Activated CD8-positive, alpha-beta memory T cell treated with anti-CD3 and anti-CD28 coated beads for 36 hours (primary cell): ENCODE data around the gene FCGBP. TPM values are rescaled to one million over a fixed set of nuclear protein-coding genes. Genes with fewer than 3 reads are reported as not detected.
"Not testable (repeated sequence)": the region's sequence is repeated elsewhere in the genome, so short reads cannot be mapped to it uniquely, and the experiment has no call there.

Experiments used
- CTCF ChIA-PET: fragments of 350-600 bp; sonication (Branson Sonifier 250); formaldehyde crosslinking; loops from one replicate; lab custom pipeline; 2021; ENCODE audit warnings: antibody characterized with exemption; lab: Charles Lee
- POLR2A ChIA-PET: fragments of 350-600 bp; sonication (Branson Sonifier 250); formaldehyde crosslinking; loops from one replicate; lab custom pipeline; 2021; ENCODE audit warnings: antibody characterized with exemption; lab: Charles Lee
- total RNA-seq, 2 experiments: library from RNA; stranded (reverse); gene quantifications; one replicate each; pipeline ENCODE4 v1.2.3, GENCODE V29; 2021

FCGBP gene
- total RNA-seq, 2 experiments from 2014 or later: 1.5 to 2.1 TPM

GRCh38 chr19:39903486-39904091 is 30.8 kb downstream of the FCGBP start:
- POLR2A ChIA-PET, CTCF ChIA-PET: not testable (repeated sequence)

DNA sequence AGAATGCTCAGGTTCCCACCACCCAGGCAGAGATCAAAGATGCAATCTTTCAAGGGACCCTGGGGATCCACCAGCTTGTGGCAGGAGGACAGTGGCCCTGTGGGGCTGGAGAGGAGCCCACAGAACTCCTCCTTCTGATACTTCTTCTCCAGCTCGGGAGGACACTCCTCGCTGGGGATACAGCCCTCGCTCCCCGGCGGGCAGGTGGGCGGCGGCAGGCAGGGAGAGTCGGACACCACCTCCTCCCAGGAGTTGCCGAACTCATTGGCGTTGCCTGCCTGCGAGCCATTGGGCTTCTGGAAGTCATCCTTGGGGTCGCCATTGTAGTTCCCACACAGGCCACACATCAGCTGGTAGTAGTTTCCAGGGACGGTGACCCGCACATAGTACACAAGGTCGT is 32.1 kb downstream of the FCGBP start:
- POLR2A ChIA-PET, CTCF ChIA-PET: not testable (repeated sequence)

- CTCF ChIA-PET, POLR2A ChIA-PET: not testable (repeated sequence)
These were observed 32.8 kb downstream of the FCGBP start for GRCh38 chr19:39901681-39902080.

DNA sequence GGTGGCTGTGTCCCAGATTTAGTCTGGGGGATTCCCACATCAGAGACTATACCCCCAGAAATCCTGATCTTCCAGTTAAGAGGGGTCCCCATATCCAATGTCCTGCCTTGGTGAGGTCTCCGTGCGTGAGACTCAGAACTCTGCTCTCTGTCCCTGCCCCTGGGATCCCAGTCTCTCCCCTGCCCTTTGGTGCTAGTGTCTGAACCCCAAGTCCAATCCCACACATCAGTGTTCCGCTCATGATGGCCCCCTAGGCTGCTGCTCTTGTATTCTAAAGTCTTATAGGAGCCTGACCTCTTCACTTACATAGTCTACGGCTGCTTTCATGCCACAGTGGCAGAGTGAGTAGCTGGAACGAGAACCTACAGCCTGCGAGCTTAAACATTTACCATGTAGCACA is 35.6 kb downstream of the FCGBP start:
- CTCF ChIA-PET, POLR2A ChIA-PET: not testable (repeated sequence)

- CTCF ChIA-PET: interaction anchor here (0.6 to 1.1 kb wide), 2 partner anchors 72 to 80 kb away, joined by 3 read pairs; no protein-coding TSS in a partner anchor
- POLR2A ChIA-PET: not testable (repeated sequence)
These were observed 36.8 kb downstream of the FCGBP start for GRCh38 chr19:39897511-39898245.

GRCh38 chr19:39895096-39895495 is 39.3 kb downstream of the FCGBP start:
- POLR2A ChIA-PET, CTCF ChIA-PET: not testable (repeated sequence)

- CTCF ChIA-PET, POLR2A ChIA-PET: not testable (repeated sequence)
These were observed 40.2 kb downstream of the FCGBP start for GRCh38 chr19:39894236-39894606.

GRCh38 chr19:39893366-39894235 is 40.8 kb downstream of the FCGBP start:
- CTCF ChIA-PET, POLR2A ChIA-PET: not testable (repeated sequence)

DNA sequence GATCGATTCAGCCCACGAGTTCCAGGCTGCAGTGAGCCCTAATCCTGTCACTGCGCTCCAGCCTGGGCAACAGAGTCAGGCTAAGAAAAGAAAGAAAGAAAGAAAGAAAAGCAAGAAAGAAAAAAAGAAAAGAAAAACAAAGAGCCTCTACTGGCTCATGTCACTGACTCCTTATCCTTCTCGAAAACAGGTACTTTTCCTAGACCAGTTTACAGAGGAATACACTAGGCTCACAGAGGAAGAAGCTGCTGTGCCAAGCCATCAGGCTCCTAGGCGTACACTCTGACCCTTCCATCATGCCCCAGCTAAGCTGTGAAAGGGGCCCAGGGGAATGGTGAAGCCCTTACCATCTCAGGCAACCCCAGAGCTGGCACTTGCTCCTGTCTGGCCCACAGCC is 41.9 kb downstream of the FCGBP start:
- POLR2A ChIA-PET, CTCF ChIA-PET: not testable (repeated sequence)

DNA sequence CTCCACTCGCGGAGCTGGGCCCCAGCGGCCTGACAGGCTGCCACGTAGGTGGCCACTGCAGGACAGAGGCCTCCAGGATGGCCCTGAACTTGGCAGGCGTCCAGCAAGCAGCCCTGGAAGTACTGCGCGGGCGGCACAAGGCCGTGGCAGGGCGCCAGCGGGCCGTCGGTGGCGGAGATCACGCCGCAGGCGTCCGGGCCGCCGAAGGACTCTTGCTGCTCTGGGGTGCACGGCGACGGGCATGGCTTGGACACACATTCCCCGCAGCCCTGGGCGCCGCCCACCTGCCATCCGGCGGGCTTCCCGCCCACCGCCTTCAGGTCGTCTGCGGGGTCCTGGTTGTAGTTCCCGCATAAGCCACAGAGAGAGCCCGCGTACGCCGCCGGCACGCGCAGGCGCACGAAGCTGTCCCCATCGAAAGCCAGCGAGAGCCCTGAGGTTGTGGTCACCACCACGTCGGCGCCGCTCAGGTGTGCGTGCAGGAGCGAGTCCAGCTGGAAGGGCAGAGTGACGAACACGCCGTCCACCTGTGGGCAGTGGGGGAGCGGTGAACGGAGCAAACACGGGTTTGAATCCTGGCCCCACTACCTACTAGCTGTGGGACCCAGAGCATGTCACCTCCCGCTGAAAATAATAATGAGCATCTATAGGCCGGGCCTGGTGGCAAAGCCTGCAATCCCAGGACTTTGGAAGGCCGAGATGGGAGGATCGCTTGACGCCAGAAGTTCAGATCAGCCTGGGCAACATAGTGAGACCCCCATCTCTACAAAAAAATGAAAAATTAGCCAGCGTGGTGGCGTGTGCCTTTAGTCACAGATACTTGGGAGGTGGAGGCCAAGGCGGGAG is 42.6 kb downstream of the FCGBP start:
- CTCF ChIA-PET: interaction anchor here (0.5 kb wide), 1 partner anchor 158 kb away, joined by 3 read pairs; no protein-coding TSS in a partner anchor
- POLR2A ChIA-PET: not testable (repeated sequence)

- ChIA-PET CTCF (no interaction called here), POLR2A (no interaction called here)
These were observed 43.5 kb downstream of the FCGBP start for GRCh38 chr19:39890755-39891551.

DNA sequence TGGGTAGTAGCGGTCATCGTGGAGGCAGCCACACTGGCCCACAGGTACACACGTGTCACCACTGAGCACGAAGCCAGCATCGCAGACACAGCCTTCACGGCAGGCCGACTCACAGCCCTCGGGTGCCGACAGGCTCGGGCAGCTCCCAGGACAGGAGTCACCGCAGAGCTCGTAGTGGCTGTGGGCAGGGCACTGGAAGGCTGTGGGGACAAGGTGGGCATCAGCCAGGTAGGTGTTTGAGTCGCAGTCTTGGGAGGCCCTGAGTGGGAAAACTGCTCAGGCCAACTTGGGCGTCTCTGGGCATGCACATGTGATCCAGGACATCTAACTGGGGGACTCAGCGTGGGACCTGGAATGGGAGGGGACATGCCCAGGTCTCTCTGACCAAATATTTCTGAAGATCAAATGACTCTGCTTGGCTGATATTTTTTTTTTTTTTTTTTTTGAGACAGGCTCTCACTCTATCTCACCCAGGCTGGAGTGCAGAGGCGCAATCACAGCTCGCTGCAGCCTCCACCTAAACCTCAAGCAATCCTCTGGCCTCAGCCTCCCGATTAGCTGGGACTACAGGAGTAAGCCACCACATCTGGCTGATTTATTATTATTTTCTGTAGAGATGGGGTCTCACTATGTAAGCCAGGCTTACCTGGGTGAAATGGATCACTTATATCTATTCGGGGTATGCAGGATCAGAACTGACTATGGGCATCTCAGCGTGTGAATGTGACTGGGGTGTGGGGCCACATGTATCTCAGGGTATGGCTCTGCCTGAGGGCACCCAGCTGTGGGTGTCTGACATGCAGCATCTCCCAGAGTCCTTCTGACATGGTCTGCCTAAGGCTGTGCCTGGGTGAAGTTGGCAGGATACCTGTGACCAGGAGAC is 44.3 kb downstream of the FCGBP start:
- POLR2A ChIA-PET: not testable (repeated sequence)

DNA sequence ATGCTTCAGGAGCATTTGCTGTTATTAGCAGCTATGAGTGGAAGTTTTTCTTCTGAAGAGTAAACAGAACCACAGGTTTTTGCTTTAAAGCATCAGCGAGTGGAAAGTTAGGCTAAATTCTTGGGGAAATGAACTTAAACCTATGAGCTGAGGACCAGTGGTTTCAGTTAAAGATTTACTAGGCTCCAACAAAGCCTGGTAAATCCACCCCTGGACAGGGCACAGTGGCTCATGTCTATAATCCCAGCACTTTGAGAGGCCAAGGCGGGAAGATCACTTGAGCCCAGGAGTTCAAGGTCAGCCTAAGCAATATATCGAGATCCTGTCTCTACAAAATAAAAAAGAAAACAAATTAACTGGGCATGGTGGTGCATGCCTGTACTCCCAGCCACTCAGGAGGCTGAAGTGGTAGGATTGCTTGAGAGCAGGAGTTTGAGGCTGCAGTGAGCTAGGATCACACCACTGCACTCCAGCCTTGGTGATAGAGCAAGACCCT is 46.9 kb downstream of the FCGBP start:
- CTCF ChIA-PET, POLR2A ChIA-PET: not testable (repeated sequence)

More for the DNA sequence above, 44.3 kb downstream of the FCGBP start:
- CTCF ChIA-PET: not testable (repeated sequence)

GRCh38 chr19:39885821-39886554 is 48.4 kb downstream of the FCGBP start:
- POLR2A ChIA-PET, CTCF ChIA-PET: not testable (repeated sequence)

DNA sequence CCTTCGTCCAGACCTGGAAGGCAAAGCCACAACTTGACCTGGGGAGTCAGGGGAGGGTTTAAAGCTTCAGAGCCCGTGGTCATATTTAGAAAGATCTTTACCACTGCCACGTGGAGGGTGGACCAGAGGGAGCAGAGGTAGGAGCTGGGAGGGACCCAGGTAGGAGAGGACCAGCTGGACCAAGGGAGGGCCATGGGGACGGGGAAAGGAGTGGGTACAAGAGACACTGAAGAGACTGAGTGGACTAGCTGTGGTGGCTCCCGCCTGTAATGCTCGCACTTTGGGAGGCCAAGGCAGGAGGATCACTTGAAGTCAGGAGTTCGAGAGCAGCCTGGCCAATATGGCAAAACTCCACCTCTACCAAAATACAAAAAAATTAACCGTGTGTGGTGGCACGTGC is 49.7 kb downstream of the FCGBP start:
- POLR2A ChIA-PET, CTCF ChIA-PET: not testable (repeated sequence)
